IMR-90 (cell line): ENCODE results near the gene RSF1. TPM values are rescaled to one million over a fixed set of nuclear protein-coding genes. Genes with fewer than 3 reads are reported as not detected.

Experiments
- ATAC-seq: fragments of 200-7000 bp; cut with Tn5 transposase; 2 replicates; pipeline ENCODE4 v1.9.1; 2020; ENCODE audit warnings: low read depth, mild to moderate bottlenecking, moderate library complexity
- BruUV-seq: library from RNA; stranded (reverse); fragments of 400-500 nt; replicated peaks from 2 replicates; lab custom pipeline; 2021; lab: Mats Ljungman, UMichigan
- CTCF ChIA-PET: fragments of 300-600 bp; formaldehyde crosslinking; extraction: SDS; loops from one replicate; lab custom pipeline; 2021; ENCODE audit warnings: antibody characterized with exemption; lab: Yijun Ruan, JAX
- POLR2A ChIA-PET: fragments of 300-600 bp; sonication (Branson Sonifier 250); formaldehyde crosslinking; loops from one replicate; lab custom pipeline; 2022; ENCODE audit warnings: antibody characterized with exemption; ENCODE audit not compliant: unreplicated experiment; lab: Charles Lee
- DNase-seq: peaks from one replicate; pipeline ENCODE4 v3.0.0; 2013
- H2AFZ ChIP-seq: replicated peaks from 2 replicates; pipeline ENCODE3; 2013; ENCODE audit warnings: low read length, mild to moderate bottlenecking; ENCODE audit not compliant: poor library complexity
- H2AK5ac ChIP-seq: 2 replicates; pipeline ENCODE4 v1.6.1; 2013; ENCODE audit warnings: low read depth, low read length, inconsistent platforms
- H2AK9ac ChIP-seq: replicated peaks from 2 replicates; pipeline ENCODE3; 2013; ENCODE audit warnings: mild to moderate bottlenecking, low read depth, low read length, moderate library complexity; ENCODE audit not compliant: poor library complexity
- H2BK120ac ChIP-seq: 2 replicates; pipeline ENCODE4 v1.6.1; 2013; ENCODE audit warnings: low read depth, low read length, inconsistent platforms
- H2BK15ac ChIP-seq: 3 replicates; pipeline ENCODE4 v1.6.1; 2013; ENCODE audit warnings: low read depth, low read length, inconsistent platforms
- H2BK20ac ChIP-seq: 2 replicates; pipeline ENCODE4 v1.6.1; 2013; ENCODE audit warnings: low read depth, mild to moderate bottlenecking, inconsistent platforms, low read length, moderate library complexity
- H2BK5ac ChIP-seq: 2 replicates; pipeline ENCODE4 v1.6.1; 2013; ENCODE audit warnings: mild to moderate bottlenecking, low read depth, low read length, inconsistent platforms; ENCODE audit not compliant: poor library complexity, severe bottlenecking
- H3K14ac ChIP-seq: replicated peaks from 2 replicates; pipeline ENCODE4 v1.6.1; 2013; ENCODE audit warnings: low read depth, low read length, inconsistent platforms
- H3K18ac ChIP-seq: 2 replicates; pipeline ENCODE4 v1.6.1; 2013; ENCODE audit warnings: low read depth, low read length, control low read depth
- H3K23ac ChIP-seq: 2 replicates; pipeline ENCODE4 v1.6.1; 2013; ENCODE audit warnings: low read depth, low read length, inconsistent platforms
- H3K27ac ChIP-seq: 2 replicates; pipeline ENCODE4 v1.5.1; 2013; ENCODE audit warnings: mild to moderate bottlenecking, control low read depth, low read length; ENCODE audit not compliant: insufficient read depth
- H3K27me3 ChIP-seq: 2 replicates; pipeline ENCODE4 v1.6.1; 2013; ENCODE audit warnings: low read length; ENCODE audit not compliant: control insufficient read depth, insufficient read depth
- H3K36me3 ChIP-seq: 2 replicates; pipeline ENCODE4 v1.6.1; 2013; ENCODE audit warnings: low read length, mixed read lengths; ENCODE audit not compliant: control insufficient read depth, insufficient read depth
- H3K4ac ChIP-seq: 2 replicates; pipeline ENCODE4 v1.6.1; 2013; ENCODE audit warnings: low read depth, low read length, inconsistent platforms
- H3K4me1 ChIP-seq: 2 replicates; pipeline ENCODE4 v1.6.1; 2013; ENCODE audit warnings: low read length, mixed read lengths; ENCODE audit not compliant: control insufficient read depth, insufficient read depth
- H3K4me2 ChIP-seq: 2 replicates; pipeline ENCODE4 v1.6.1; 2013; ENCODE audit warnings: low read depth, mild to moderate bottlenecking, control low read depth, low read length, moderate library complexity
- H3K4me3 ChIP-seq: 2 replicates; pipeline ENCODE4 v1.5.1; 2013; ENCODE audit warnings: low read depth, mild to moderate bottlenecking, control low read depth, low read length, moderate library complexity; ENCODE audit not compliant: insufficient read depth
- H3K56ac ChIP-seq: 2 replicates; pipeline ENCODE4 v1.6.1; 2013; ENCODE audit warnings: low read length, inconsistent platforms; ENCODE audit not compliant: insufficient read depth; ENCODE audit errors: extremely low read depth
- H3K79me1 ChIP-seq, 2 experiments: 2 replicates each; pipeline ENCODE4 v1.6.1; 2013; ENCODE audit warnings: low read length in 2 of 2, inconsistent platforms in 1 of 2, low read depth in 1 of 2
- H3K9ac ChIP-seq: 2 replicates; pipeline ENCODE4 v1.6.1; 2013; ENCODE audit warnings: low read depth, low read length, control low read depth
- H3K9me1 ChIP-seq: 2 replicates; pipeline ENCODE4 v1.6.1; 2013; ENCODE audit warnings: low read length, inconsistent platforms; ENCODE audit not compliant: insufficient read depth
- H3K9me3 ChIP-seq: 2 replicates; pipeline ENCODE4 v1.6.1; 2013; ENCODE audit warnings: low read length; ENCODE audit not compliant: control insufficient read depth, insufficient read depth
- H4K20me1 ChIP-seq: 2 replicates; pipeline ENCODE4 v1.6.1; 2013; ENCODE audit warnings: low read length, inconsistent platforms; ENCODE audit not compliant: insufficient read depth
- H4K5ac ChIP-seq: 2 replicates; pipeline ENCODE4 v1.6.1; 2013; ENCODE audit warnings: mild to moderate bottlenecking, low read depth, low read length, control low read depth
- H4K8ac ChIP-seq, 2 experiments: 2 replicates each; pipeline ENCODE4 v1.6.1; 2013; ENCODE audit warnings: low read depth in 2 of 2, low read length in 2 of 2, control low read depth in 1 of 2, inconsistent platforms in 1 of 2
- H4K91ac ChIP-seq: 2 replicates; pipeline ENCODE4 v1.6.1; 2013; ENCODE audit warnings: low read depth, low read length, inconsistent platforms; ENCODE audit not compliant: insufficient read depth
- CEBPB ChIP-seq: IDR thresholded peaks from 2 replicates; pipeline ENCODE4 v1.6.1; 2012; ENCODE audit warnings: low read depth, low read length, improper control_type of control experiment
- CHD1 ChIP-seq: IDR thresholded peaks from 2 replicates; pipeline ENCODE4 v1.6.1; 2012; ENCODE audit warnings: low read depth, low read length, improper control_type of control experiment
- FOS ChIP-seq: fragments of 150-350 bp; IDR thresholded peaks from 2 replicates; pipeline ENCODE4 v1.6.1; 2016; ENCODE audit warnings: low read depth, low read length
- MAFK ChIP-seq: IDR thresholded peaks from 2 replicates; pipeline ENCODE4 v1.6.1; 2012; ENCODE audit warnings: low read depth, low read length, improper control_type of control experiment
- MXI1 ChIP-seq: IDR thresholded peaks from 2 replicates; pipeline ENCODE4 v1.6.1; 2012; ENCODE audit warnings: low read depth, mild to moderate bottlenecking, low read length, moderate library complexity, borderline replicate concordance
- RAD21 ChIP-seq: IDR thresholded peaks from 2 replicates; pipeline ENCODE4 v1.6.1; 2012; ENCODE audit warnings: low read length, improper control_type of control experiment
- RFX5 ChIP-seq: IDR thresholded peaks from 2 replicates; pipeline ENCODE4 v1.8.0; 2012; ENCODE audit warnings: low read depth, mild to moderate bottlenecking, low read length, moderate library complexity
- WGBS, 2 experiments: methylation state at CpG; one replicate each; pipeline versions ENCODE4 v1.1.5 to v1.1.7; 2013; ENCODE audit warnings: missing lambda C conversion rate in 2 of 2; ENCODE audit not compliant: insufficient read length in 1 of 2; ENCODE audit errors: extremely low coverage in 2 of 2; 5-methylcytosine and 5-hydroxymethylcytosine counted together
- dilution Hi-C: fragments of 300-500 bp; cut with HindIII; formaldehyde crosslinking; loops from one replicate; pipeline ENCODE4 v1.14.3; 2018; ENCODE audit warnings: low sequenced_read_pairs; ENCODE audit not compliant: unreplicated experiment
- in situ Hi-C: fragments of 300-500 bp; cut with MboI; formaldehyde crosslinking; loops from 3 replicates; pipeline ENCODE4 v1.14.3; 2019; ENCODE audit warnings: low sequenced_read_pairs, inconsistent platforms, mixed read lengths
- intact Hi-C: fragments of 100-400 bp; cut with micrococcal nuclease; formaldehyde crosslinking; loops from 2 replicates; pipeline ENCODE4 v1.10.0; 2022
- polyA plus RNA-seq, 3 experiments: library from polyadenylated mRNA; depleted of rRNA; stranded (reverse); fragments of >200 nt; gene quantifications; 2 replicates each; pipeline ENCODE4 v1.2.3, GENCODE V29; 2012; ENCODE audit warnings: low replicate concordance in 1 of 3
- total RNA-seq: library from RNA; depleted of rRNA; stranded (reverse); fragments of >200 nt; gene quantifications from 2 replicates; pipeline ENCODE4 v1.2.3, GENCODE V29; 2012

The RSF1 gene
- total and polyA plus RNA-seq, 2 of the 4 experiments (the other 2 are of a cell fraction): 13.9 to 18.5 TPM

DNA sequence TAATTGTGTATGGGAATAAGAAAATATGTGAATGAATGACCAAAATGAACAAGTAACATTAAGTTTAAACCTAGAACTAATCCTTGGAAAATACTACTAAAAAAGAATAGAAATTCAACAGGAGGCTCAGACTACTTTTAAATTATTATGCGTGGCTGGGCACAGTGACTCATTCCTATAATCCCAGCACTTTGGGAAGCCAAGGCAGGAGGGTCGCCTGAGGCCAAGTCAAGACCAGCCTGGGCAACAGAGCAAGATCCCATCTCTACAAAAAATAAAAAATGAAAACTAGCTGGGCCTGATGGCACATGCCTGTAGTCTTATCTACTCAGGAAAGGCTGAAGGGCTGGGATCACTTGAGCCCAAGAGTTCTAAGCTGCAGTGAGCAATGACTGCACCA, 97.5 kb downstream of the RSF1 start:
- Histone ChIP-seq H3K4me3 (no peak overlapping the region), H4K5ac (no peak overlapping the region), H2AK5ac (no peak overlapping the region), H2BK20ac (no peak overlapping the region), H2BK120ac (no peak overlapping the region), H3K56ac (no peak overlapping the region), H3K79me1 (peaks cover 12 to 19% of the 10 kb centered on the region in 2 experiments), H2BK15ac (no peak overlapping the region), H2BK5ac (no peak overlapping the region), H4K91ac (no peak overlapping the region), H2AFZ (no peak overlapping the region), H3K27me3 (no peaks in the 10 kb centered on the region), H3K9me1 (no peaks in the 10 kb centered on the region; the same call in 1 of the 2 replicates), H4K20me1 (peaks cover 8% of the 10 kb centered on the region; the same call in 1 of the 2 replicates), H3K4me1 (no peaks in the 10 kb centered on the region), H3K4me2 (no peak overlapping the region), H3K4ac (no peak overlapping the region), H4K8ac (no peak overlapping the region), H2AK9ac (no peak overlapping the region), H3K23ac (no peak overlapping the region), H3K9me3 (no peaks in the 10 kb centered on the region), H3K9ac (no peak overlapping the region), H3K18ac (no peak overlapping the region), H3K27ac (no peak overlapping the region), H3K14ac (no peak overlapping the region), H3K36me3 (peaks cover 14% of the 10 kb centered on the region)
- in situ Hi-C loops: no loop called here
- ChIA-PET CTCF (no interaction called here), POLR2A (no interaction called here)
- ATAC-seq (no peak), DNase-seq (no peak)
- no peak for TF ChIP-seq RAD21
- TF ChIP-seq RFX5: no peak
- TF ChIP-seq CHD1: no peak
- no peak for TF ChIP-seq MXI1
- TF ChIP-seq CEBPB: no peak
- no peak for TF ChIP-seq FOS
- no peak for TF ChIP-seq MAFK
- intact Hi-C loops: no loop called here
- WGBS, 2 experiments: no CpG with 5 or more reads among the region's 2 CpGs
- BruUV-seq: no TSS peak
- dilution Hi-C loops: no loop called here
